ENCODE measurements around the gene IL5.
"Not testable (repeated sequence)": the region's sequence is repeated elsewhere in the genome, so short reads cannot be mapped to it uniquely, and the experiment has no call there.

Gene IL5

GRCh38 chr5:132556763-132557477, 13.6 kb upstream of the IL5 start, which contains the start of gene RAD50:
RAD50 (plus strand) TSS chr5:132556977; CDS start chr5:132557325, 348 bp downstream.
- Mint-ChIP-seq H3K4me1 (peaks cover 33% of the 10 kb centered on the region), H3K9me3 (peaks cover 10% of the 10 kb centered on the region), H3K27me3 (ENCODE audit: low read depth, poor library complexity) (peaks cover 6% of the 10 kb centered on the region), H3K36me3 (ENCODE audit: low read depth) (peaks cover 5% of the 10 kb centered on the region), H3K4me3 (peak within 1 kb of the TSS; percentile 94), H3K27ac (peak within 1 kb of the TSS; percentile 95)
- no peak for TF ChIP-seq CTCF (IDR thresholded peaks at IDR 0.05)
- DNase-seq = peak; percentile 78

GRCh38 chr5:132556153-132556762, 12.9 kb upstream of the IL5 start:
- no peak for DNase-seq
- peaks cover 12% of the 10 kb centered on the region for H3K27me3 Mint-ChIP-seq (ENCODE audit: low read depth, poor library complexity)
- TF ChIP-seq CTCF (IDR thresholded peaks at IDR 0.05) = no peak
- peak overlapping the region; percentile 34 for H3K27ac Mint-ChIP-seq
- peaks cover 5% of the 10 kb centered on the region for H3K36me3 Mint-ChIP-seq (ENCODE audit: low read depth)
- H3K9me3 Mint-ChIP-seq = peaks cover 10% of the 10 kb centered on the region
- peaks cover 33% of the 10 kb centered on the region for H3K4me1 Mint-ChIP-seq
- H3K4me3 Mint-ChIP-seq = peak overlapping the region; percentile 94

GRCh38 chr5:132549576-132549975, 6.3 kb upstream of the IL5 start:
- H3K4me3 Mint-ChIP-seq = no peak overlapping the region
- TF ChIP-seq CTCF (IDR thresholded peaks at IDR 0.05) = no peak
- DNase-seq = no peak
- H3K4me1 Mint-ChIP-seq = no peaks in the 10 kb centered on the region
- no peaks in the 10 kb centered on the region for H3K9me3 Mint-ChIP-seq
- peaks cover 41% of the 10 kb centered on the region for H3K27me3 Mint-ChIP-seq (ENCODE audit: low read depth, poor library complexity)
- no peak overlapping the region for H3K27ac Mint-ChIP-seq
- no peaks in the 10 kb centered on the region for H3K36me3 Mint-ChIP-seq (ENCODE audit: low read depth)

- not testable (repeated sequence) for H3K27ac Mint-ChIP-seq; DNase-seq; H3K36me3 Mint-ChIP-seq (ENCODE audit: low read depth); H3K4me1 Mint-ChIP-seq; H3K4me3 Mint-ChIP-seq; H3K9me3 Mint-ChIP-seq
- peaks cover 42% of the 10 kb centered on the region for H3K27me3 Mint-ChIP-seq (ENCODE audit: low read depth, poor library complexity)
These were observed 5.5 kb upstream of the IL5 start for GRCh38 chr5:132548834-132549233.

GRCh38 chr5:132547269-132547668, 3.9 kb upstream of the IL5 start:
- TF ChIP-seq CTCF (IDR thresholded peaks at IDR 0.05) = no peak
- H3K27ac Mint-ChIP-seq = no peak overlapping the region
- H3K9me3 Mint-ChIP-seq = no peaks in the 10 kb centered on the region
- no peaks in the 10 kb centered on the region for H3K4me1 Mint-ChIP-seq
- H3K4me3 Mint-ChIP-seq = no peak overlapping the region
- H3K36me3 Mint-ChIP-seq (ENCODE audit: low read depth) = no peaks in the 10 kb centered on the region
- peaks cover 37% of the 10 kb centered on the region for H3K27me3 Mint-ChIP-seq (ENCODE audit: low read depth, poor library complexity)
- no peak for DNase-seq

GRCh38 chr5:132546108-132546507, 2.8 kb upstream of the IL5 start:
- Mint-ChIP-seq H3K4me3 (no peak overlapping the region), H3K27me3 (ENCODE audit: low read depth, poor library complexity) (peaks cover 33% of the 10 kb centered on the region), H3K27ac (no peak overlapping the region), H3K9me3 (no peaks in the 10 kb centered on the region), H3K4me1 (no peaks in the 10 kb centered on the region), H3K36me3 (ENCODE audit: low read depth) (no peaks in the 10 kb centered on the region)
- TF ChIP-seq CTCF (IDR thresholded peaks at IDR 0.05) = no peak
- no peak for DNase-seq
